ENCODE measurements around the gene BLACAT1.
"Not testable (repeated sequence)": the region's sequence is repeated elsewhere in the genome, so short reads cannot be mapped to it uniquely, and the experiment has no call there.

BLACAT1 gene

DNA sequence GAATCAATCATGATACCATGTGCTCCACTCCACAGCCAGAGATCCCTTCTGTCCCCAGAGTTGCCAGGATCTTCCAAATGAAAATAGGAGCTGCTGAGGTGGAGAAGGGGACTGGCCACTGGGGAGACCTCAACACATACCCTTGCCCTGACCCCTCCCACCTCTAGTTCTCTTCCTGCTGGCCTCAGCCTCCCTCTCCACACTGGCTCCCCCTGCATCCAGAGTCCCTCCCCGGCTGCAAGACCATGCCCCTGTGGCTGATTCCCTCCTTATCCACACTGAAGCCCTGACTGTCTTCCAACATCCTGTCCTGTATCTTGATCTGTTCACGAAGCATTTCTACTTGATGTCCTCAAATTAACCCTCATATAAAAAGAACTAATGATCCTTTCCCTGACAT, 27.5 kb upstream of the BLACAT1 start:
- no peak for DNase-seq

DNA sequence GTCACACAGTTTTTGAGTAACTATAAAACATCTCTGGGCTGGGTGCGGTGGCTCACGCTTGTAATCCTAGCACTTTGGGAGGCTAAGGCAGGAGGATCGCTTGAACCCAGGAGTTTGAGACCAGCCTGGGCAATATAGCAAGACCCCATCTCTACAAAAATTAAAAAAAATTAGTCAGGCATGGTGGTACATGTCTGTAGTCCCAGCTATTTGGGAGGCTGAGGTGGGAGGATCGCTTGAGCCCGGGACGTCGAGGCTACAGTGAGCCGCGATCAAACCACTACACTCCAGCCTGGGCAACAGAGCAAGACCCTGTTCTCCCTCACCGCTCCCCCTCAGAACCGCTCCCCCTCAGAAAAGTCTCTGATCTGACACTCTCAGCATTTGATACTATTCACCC, 26.7 kb upstream of the BLACAT1 start:
- not testable (repeated sequence) for DNase-seq

DNA sequence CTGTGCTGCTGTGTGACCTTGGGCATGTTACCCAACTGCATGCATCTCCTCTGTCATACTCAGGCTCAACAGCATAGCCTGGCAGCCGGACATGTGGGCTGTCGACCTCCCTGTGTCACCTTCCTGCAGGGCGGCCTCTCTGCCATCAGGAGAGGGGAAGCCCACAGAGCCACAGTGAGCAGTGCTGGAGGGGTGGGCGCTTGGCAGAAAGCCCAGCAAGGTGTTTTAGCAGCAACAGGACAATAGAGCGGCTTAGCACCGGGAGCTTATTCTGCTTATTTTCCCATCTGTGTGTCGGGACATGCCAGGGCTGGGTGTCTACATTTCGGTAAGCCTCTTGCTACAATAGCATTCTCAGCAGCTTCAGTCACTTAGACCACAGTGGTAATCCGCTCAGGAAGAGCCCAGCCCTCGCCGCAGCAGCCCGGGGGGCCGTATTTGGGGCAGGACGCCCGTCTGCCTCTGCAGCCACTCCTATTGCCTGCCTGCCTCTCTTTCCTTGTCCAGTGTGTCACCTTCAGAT, 25.8 kb upstream of the BLACAT1 start:
- no peak for DNase-seq

DNA sequence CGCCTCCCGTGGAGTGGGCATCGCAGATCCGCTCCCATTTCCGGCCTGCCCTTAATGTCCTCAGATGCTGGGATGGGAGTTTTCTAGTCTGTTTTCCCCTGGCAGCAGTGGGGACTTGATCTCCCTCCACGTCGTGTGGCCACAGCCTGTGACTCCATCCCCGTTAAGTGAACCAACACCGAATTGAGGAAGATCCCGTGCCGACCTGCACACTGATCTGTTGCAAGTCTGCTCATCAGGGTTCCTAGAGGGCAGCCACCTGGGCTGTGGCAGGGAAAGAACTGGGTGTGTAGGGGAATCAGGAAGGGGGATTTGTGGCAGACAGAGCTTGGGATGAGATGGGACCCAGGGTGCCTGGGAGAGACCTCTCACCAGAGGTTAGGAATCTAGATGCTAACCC, 25.4 kb upstream of the BLACAT1 start:
- DNase-seq = no peak

DNA sequence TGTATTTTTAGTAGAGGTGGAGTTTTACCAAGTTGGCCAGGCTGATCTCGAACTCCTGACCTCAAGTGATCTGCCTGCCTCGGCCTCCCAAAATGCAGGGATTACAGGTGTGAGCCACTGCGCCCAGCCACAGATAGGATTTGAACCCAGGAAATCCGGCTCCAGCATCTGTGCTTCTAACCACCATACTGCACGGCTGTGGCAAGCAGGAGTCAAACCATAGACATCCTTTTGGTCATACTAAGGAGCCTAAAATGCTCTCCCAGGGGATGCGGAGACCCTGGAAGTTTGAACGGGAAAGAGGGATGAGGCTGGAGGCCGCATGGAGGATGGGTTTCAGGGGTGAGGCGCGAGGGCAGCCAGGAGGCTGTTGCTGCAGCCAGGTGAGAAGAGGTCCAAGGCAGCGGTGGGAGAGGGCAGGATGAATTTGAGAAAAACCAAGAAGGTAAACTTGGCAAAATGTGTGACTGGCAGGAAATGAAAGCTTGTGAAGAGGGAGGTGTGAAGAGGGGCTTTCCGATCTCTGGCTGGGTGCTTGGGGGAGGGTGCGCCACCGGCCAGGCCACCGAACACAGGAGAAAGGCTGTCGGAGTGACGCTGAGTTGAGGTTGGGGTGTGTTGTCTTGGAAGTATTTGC, 24.6 kb upstream of the BLACAT1 start:
- peak; percentile 47 for DNase-seq

DNA sequence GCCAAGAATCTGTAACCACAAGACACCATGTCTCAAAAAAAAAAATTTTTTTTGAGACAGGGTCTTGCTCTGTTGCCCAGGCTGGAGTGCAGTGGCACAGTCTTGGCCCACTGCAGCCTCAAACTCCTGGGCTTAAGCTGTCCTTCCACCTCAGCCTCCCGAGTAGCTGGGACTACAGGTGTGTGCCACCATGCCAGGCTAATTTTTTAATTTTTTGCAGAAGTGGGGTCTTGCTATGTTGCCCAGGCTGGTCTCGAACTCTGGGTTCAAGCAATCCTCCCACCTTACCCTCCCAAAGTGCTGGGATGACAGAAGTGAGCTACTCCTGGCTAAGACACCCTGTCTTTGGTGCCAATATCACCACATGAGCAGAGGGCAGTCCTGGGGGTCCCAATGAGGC, 23.1 kb upstream of the BLACAT1 start:
- DNase-seq = not testable (repeated sequence)

DNA sequence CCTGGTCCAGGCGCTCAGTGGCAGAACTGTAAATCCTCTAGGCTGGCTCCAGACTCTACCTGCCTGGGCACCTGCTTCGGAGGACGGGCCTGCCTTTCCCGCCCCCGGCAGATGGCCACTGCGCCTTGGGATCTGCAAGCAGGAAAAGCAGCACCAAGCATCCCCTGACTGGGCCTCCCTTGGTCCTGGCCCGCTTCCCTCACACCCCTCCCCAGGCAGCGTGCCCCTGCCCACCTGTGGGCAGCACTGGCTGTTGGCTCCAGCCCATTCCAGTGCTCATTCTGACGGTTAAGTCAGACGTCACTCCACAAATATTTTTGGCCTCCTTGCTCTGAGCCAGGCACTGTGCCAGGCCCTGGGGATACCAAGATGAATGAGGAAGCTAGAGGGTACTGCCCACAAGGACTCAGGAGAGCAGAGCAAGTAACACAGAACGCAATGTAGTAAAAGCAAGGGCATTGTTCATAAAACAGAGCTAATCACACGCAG, 22.0 kb upstream of the BLACAT1 start:
- DNase-seq = no peak

DNA sequence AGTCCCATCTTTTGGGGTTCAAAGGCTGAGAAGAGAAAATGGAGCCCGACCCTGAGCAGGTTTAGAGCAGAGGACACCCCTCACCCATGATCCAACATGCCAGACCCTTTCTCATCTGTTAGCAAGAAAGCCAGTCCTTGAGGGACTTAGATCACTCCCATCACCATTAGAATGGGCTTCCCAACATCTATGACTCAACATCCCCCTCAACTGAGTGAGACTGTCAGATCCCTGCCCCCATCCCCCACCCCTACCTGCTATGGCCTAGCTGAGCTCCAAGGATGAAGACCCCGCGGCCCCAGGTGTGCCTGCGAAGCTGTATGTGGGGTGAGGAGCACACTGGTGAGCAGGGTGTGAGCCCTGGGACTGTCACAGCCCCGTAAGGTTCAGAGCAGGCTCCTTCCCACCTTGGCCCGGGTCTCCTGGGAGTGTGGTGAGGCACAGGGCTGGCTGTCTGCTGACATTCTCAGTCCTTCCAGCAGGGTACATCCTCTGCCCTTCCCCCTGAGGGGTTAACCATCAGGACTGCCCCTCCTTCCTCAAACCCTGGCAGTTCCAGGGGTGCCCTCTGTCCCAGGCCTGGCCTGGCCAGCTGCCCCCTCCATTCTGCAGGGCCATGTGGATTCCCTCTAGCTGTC, 21.4 kb upstream of the BLACAT1 start:
- DNase-seq = no peak

DNA sequence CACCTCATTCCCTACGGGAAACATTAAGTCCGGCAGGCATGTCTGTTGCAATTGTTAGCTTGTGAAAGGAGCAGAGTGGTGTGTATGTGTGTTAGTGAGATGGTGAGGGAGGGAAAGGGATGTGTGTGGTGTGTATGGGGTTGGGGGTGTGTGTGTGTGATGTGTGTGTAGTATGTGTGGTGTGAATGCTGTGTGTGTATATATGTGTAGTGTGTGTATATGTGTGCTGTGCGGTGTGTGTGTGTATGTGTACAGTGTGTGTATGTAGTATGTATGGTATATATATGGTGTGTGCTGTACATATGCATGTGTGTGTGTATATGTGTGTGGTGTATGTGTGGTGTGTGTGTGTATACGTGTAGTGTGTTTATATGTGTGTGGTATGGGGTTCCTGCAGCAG, 20.8 kb upstream of the BLACAT1 start:
- no peak for DNase-seq

DNA sequence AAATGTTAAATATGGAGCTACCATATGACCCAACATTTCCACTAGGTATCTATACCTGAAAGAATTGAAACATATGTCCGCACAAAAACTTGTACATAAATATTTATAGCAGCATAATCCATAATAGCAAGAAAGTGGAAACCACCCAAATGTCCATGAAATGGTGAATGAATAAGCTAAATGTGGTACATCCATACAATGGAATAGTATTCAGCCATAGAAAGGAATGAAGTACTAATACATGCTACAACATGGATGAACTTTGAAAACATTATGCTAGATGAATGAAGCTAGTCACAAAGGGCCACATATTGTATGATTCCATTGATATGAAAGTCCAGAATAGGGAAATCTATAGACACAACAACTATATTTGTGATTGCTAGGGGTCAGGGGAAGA, 20.0 kb upstream of the BLACAT1 start:
- no peak for DNase-seq

DNA sequence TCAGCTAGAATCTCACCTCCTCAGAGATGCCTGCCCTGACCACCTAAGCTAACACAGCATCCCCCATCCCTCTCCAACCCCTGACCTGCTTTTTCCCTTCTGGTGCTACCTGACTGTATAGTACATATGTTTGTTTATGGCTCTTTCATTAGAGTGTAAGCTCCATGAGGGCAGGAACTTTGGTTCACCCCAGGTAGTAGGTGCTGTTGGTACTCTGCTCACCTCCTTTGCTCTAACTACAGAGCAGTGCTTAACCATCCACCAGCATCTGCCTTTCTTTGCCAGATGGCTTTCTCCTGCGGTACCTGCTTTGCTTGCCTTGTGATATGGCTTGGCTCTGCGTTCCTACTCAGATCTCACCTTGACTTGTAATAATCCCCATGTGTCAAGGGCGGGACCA, 18.7 kb upstream of the BLACAT1 start:
- DNase-seq = no peak

DNA sequence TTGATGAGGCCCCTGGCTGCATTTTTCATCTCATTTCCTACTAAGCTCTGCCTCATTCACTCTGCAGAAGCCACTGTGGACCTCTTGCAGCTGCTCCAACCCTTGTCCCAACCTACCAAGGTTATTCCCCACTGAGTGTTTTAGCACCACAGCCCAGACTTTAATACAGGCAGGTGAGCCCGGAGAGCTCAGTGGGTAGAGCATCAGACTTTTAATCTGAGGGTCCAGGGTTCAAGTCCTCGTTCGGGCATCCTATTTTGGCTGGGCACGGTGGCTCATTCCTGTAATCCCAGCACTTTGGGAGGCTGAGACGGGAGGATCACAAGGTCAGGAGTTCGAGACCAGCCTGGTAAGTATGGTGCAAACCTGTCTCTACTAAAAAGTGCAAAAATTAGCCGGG, 18.1 kb upstream of the BLACAT1 start:
- DNase-seq = no peak

DNA sequence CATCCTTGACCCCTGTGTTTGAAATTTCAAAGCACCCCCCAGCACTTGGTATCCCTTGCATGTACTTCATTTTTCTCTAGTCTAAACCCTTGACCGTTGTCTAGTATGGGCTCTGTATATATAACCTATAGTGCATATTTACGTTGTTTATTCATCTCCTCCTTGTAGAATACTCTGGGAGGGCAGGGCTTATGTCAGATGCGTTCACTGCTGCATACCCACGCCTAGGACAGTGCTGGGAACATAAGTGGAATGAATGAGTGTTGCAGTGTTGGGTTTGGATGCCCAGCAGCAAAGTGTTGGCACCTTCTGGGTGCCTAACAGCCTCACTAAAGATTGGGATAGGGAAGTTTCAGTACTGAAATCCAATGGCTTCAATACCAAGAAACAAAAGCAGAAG, 17.6 kb upstream of the BLACAT1 start:
- no peak for DNase-seq

DNA sequence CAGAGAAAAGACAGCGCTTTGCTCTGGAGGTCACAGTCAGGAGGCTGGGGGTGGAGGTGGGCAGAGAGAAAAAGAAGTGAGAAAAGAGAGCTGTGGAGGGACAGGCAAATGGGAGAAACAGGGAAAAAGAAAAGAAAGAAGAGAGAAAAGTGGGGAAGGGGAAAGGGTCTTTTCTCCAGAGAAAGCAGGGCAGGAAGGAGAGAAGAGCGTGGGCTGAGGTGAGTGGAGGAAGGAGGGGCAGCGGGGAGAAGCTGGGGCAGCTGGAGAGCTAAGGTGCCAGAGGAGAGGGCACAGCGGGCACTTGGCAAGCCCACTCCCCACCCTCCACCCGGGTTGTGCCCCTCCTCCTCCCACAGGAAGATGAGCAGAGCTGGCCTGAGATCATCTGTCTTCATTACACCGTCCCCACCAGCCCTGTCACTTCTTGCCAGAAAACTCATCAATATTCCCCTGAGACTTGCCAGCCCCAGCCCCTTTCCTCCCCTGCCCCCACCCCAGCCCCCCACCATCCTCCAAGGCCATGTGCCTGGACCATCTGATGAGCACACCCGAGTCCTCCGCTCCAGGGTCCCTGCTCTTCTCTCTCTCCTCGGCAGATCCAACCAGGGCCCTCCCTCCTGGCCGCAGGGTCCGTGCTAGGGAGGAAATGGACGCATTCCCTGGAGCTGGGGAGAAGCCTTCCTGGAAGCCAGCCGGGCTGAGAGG, 17.0 kb upstream of the BLACAT1 start:
- no peak for DNase-seq

DNA sequence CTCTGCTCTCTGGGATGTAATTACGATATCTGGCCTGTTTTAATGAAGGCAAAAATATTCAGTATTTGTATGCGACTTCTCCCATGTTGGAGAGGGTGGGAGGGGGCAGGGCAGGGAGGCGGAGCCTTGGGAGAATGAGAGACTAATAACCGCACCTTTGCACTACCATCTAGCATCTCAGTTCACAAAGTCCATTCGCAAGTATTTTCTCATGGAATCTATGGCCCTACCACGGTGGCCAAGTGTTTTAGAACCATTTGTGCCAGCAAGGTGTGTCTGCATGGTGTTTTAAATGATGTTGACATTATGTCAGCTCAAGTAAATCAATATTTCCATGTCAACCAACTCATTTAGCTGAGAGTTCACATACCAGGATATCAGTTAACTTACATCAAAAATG, 14.3 kb upstream of the BLACAT1 start:
- DNase-seq = no peak

DNA sequence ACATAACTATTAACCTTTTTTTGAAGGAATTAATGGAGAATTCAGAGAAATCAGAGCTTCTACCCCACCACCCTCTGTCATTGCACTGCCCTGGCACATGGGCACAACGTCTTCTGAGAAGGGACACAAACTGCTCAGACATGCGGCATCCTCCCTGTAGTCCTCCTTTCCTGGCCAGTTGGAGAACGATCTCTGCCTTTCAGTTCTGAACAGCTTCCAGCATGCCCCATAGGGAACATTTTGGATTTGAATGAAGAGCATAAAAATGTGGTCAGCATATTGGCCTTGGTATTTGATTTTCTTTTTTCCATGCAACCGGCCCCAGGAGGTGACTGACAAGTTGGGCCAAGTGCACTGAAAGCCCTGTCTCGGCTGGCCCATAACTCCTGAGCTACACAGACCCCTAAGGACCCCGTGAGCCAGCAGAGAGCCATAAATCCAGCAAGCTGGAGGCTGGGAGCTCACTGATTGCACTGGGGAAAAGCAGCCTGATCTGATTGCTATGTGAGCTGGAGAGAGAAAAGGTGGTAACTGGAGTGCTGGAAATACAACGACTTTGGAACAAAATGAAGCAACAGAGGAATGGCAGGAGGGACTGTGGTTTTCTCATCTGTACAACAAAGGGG, 10.9 kb upstream of the BLACAT1 start:
- DNase-seq = no peak

DNA sequence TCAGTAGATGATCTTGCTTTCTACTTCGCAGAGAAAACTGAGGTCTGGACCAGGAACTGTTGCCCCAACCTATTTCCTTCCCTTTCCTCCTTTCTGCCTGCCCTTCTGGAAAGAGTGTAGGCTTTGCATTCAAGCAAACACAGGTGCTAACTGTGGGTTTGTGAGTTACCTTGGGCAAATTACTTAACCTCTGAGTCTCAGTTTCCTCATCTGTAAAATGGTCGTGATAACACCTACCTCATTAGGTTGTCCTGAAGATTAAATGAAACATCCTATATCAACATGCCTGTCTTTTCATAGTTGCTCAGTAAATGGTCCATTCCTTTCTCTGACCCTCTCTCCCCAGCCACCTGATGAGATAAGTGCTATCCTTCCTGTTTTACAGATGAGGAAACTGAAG, 9.5 kb upstream of the BLACAT1 start:
- no peak for DNase-seq

DNA sequence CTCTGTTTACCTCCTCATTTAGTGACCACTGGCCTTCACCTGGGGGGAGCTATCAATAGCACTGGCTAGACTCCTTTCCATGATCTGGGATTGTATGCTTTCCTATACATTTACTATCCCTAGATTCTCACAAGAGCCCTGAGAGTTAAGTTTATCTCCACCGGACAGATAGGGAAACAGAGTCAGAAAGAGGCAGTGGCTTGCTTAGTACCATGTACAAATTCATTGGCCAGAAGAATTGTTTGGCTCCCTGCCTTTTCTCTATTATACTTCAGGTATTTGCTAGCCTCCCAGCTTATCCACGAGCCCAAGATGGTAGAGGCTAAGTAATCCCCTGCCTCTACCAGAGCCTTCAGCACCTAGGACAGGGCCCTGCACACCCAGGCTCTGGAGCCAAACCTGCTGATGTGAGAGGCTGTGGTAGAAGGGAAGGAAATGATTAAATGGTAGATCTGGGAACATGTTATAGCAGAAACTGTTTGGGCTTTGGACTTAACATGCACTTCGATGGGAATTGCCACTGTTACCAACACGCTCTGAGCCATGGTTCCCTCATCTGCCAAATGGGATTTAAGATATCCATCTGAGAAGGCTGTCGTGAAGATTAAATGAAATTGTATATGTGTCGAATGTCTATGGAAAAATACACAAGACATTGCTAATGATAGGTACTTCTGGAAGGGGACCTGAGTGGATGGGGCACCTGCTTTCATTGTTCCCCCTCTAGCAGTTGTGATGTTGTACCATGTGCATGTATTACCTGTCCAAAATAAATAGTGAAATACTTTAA, 3.1 kb upstream of the BLACAT1 start:
- peak; percentile 22 for DNase-seq

DNA sequence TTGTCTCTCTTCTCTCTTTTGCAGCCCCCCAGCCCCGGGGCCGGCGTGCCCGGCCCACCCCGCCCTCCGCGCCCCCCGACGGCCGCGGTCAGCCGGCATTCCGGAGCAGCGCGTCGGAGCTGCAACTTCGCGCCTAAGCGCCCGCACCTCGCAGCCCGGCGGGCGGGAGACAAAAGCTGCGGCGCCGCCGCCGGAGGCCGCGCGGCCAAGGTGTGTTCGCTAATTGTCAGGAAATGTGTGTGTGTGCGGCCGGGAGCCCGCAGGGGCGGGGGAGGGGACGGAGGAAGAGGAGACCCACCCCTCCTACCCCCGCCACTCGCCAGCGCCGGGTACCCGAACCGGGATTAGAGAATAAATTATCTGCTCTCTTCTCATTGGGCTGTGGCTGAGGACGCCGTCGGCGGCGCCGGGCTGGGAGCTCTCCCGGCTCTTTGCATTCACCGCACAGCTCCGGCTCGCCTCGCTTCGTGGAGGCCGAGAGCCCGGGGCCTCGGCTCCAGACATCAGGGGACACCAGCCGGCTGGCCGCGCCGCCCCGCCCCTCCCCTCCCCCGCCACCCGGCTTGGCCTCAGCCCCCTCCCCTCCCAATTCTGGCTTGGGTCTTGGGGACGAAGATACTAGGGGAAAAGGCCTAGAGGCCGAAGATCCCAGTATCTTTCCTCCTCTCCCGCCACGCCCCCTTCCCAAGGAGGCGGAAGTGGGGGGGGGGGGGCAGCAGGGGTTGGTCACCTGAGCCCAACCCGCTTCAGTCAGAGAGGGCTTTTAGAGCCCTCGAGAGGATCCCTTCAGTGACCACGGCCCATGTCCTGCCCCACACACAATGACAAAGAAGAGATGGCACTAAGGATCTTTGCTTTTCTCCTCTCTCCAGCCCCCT, 1.3 kb upstream of the BLACAT1 start:
- DNase-seq = peak; percentile 14

DNA sequence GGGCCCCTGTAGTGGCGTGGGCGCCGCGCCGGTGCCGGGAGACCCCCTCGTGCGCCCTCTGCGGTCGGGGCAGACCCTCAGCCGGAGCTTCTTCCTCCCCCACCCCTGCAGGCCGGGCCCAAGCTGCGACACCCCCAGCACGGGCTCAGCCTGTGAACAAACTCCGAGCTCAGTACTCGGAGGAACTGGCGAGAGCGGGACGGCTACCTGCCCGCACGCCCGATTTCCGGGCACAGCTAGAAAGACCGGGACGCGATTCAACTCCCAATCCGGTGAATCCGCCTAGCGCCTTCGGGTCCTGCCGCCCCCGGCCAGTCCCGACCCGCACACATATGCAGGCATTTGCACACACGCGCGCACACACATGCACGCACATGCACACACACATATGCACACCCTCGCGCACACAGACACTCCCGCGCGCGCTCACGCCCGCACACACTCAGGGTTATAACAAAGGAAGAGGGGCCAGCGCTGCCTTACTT, 580 bp upstream of the BLACAT1 start:
- no peak for DNase-seq

DNA sequence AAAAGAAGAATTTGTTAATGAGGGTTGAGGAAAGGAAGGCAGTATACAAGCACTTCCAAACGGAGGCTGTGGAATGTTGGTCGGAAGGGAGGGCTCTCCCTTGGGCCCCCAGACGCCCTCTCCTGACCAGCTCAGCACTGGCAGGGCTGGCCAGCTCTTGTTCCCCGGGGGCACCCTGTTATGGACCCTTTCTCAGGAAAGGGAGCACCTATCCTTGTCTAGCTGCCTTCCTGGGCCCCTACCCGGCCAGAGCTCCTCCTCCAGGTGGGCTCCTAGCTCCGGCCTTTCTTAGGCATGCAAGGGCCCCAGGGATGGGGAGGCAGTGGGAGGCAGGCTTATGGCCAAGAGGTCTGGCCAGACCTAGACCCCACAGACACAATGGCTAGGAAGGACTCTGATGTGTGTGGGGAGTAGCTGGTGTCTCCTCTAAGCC, 926 bp downstream of the BLACAT1 start:
- no peak for DNase-seq

DNA sequence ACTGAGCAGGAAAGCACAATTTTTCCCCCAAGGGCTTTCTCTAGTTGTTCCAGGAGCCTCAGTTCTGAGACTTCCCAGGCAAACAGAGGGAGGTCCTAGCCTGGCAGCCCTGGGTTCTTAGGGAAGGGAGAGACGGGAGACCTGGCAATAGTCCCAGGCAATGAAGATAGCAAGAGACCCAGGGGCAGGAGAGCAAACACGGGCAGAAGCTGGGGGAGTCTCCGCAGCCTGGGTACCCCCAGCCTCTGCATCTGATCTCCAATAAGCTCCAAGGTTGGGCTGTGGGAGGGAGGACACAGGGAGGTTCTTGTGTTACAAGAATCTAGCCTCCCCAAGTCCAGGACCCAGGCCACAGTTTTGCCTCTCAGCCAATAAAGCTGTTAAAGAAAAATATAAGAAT, 2.4 kb downstream of the BLACAT1 start:
- no peak for DNase-seq
